Measurements from ENCODE around the gene FCRL2.
"Not testable (repeated sequence)": the region's sequence is repeated elsewhere in the genome, so short reads cannot be mapped to it uniquely, and the experiment has no call there.

FCRL2 gene

GRCh38 chr1:157758018-157758417, 18.9 kb downstream of the FCRL2 start:
- FAIRE-seq (no peak), DNase-seq (ENCODE audit: extremely low spot score, insufficient read length, low read depth) (no peak)

- DNase-seq (ENCODE audit: extremely low spot score, insufficient read length, low read depth) (no peak), FAIRE-seq (no peak)
Measured at GRCh38 chr1:157753611-157754010, 23.3 kb downstream of the FCRL2 start.

GRCh38 chr1:157751283-157751682, 25.6 kb downstream of the FCRL2 start:
- FAIRE-seq (no peak), DNase-seq (ENCODE audit: extremely low spot score, insufficient read length, low read depth) (no peak)

GRCh38 chr1:157748262-157748817, 28.6 kb downstream of the FCRL2 start:
- FAIRE-seq (no peak), DNase-seq (ENCODE audit: extremely low spot score, insufficient read length, low read depth) (no peak)

GRCh38 chr1:157739229-157739901, 37.6 kb downstream of the FCRL2 start:
- DNase-seq (ENCODE audit: extremely low spot score, insufficient read length, low read depth) = no peak
- FAIRE-seq = no peak

- peak; percentile 38 for FAIRE-seq
- not testable (repeated sequence) for DNase-seq (ENCODE audit: extremely low spot score, insufficient read length, low read depth)
Measured at GRCh38 chr1:157735991-157736390, 40.9 kb downstream of the FCRL2 start.

GRCh38 chr1:157734321-157734720, 42.6 kb downstream of the FCRL2 start:
- no peak for DNase-seq (ENCODE audit: extremely low spot score, insufficient read length, low read depth)
- FAIRE-seq = peak; percentile 62

GRCh38 chr1:157732755-157733154, 44.2 kb downstream of the FCRL2 start:
- no peak for FAIRE-seq

GRCh38 chr1:157725221-157725577, 51.7 kb downstream of the FCRL2 start:
- DNase-seq (ENCODE audit: extremely low spot score, insufficient read length, low read depth) (no peak), FAIRE-seq (peak; percentile 18)

More at GRCh38 chr1:157732755-157733154, 44.2 kb downstream of the FCRL2 start:
- DNase-seq (ENCODE audit: extremely low spot score, insufficient read length, low read depth) = no peak

- DNase-seq (ENCODE audit: extremely low spot score, insufficient read length, low read depth) = no peak
- peak; percentile 5 for FAIRE-seq
Measured at GRCh38 chr1:157724537-157725220, 52.3 kb downstream of the FCRL2 start.

- no peak for DNase-seq (ENCODE audit: extremely low spot score, insufficient read length, low read depth)
- FAIRE-seq = no peak
Measured at GRCh38 chr1:157723157-157723556, 53.8 kb downstream of the FCRL2 start.

- FAIRE-seq (no peak), DNase-seq (ENCODE audit: extremely low spot score, insufficient read length, low read depth) (no peak)
Measured at GRCh38 chr1:157721985-157722384, 54.9 kb downstream of the FCRL2 start.

GRCh38 chr1:157715736-157716135, 61.2 kb downstream of the FCRL2 start:
- FAIRE-seq (no peak), DNase-seq (ENCODE audit: extremely low spot score, insufficient read length, low read depth) (no peak)

GRCh38 chr1:157711802-157712201, 65.1 kb downstream of the FCRL2 start:
- FAIRE-seq (no peak), DNase-seq (ENCODE audit: extremely low spot score, insufficient read length, low read depth) (no peak)

- FAIRE-seq (peak; percentile 75), DNase-seq (ENCODE audit: extremely low spot score, insufficient read length, low read depth) (no peak)
Measured at GRCh38 chr1:157704878-157705277, 72.1 kb downstream of the FCRL2 start.

- FAIRE-seq = no peak
- no peak for DNase-seq (ENCODE audit: extremely low spot score, insufficient read length, low read depth)
Measured at GRCh38 chr1:157703981-157704380, 73.0 kb downstream of the FCRL2 start.

GRCh38 chr1:157702308-157702825, 74.6 kb downstream of the FCRL2 start:
- DNase-seq (ENCODE audit: extremely low spot score, insufficient read length, low read depth) = no peak

GRCh38 chr1:157700732-157701131, 76.2 kb downstream of the FCRL2 start, which contains the start of gene FCRL3:
TSS of gene FCRL3 (minus strand) at chr1:157700769. CDS start at chr1:157700489, 280 bp downstream.
- FAIRE-seq = peak; percentile 65
- DNase-seq (ENCODE audit: extremely low spot score, insufficient read length, low read depth) = no peak

More at GRCh38 chr1:157702308-157702825, 74.6 kb downstream of the FCRL2 start:
- no peak for FAIRE-seq

- no peak for FAIRE-seq
Measured at GRCh38 chr1:157700305-157700704, 76.6 kb downstream of the FCRL2 start.

GRCh38 chr1:157697781-157698569, 79.0 kb downstream of the FCRL2 start:
- DNase-seq (ENCODE audit: extremely low spot score, insufficient read length, low read depth) (no peak), FAIRE-seq (peak; percentile 72)

More at GRCh38 chr1:157700305-157700704, 76.6 kb downstream of the FCRL2 start:
- no peak for DNase-seq (ENCODE audit: extremely low spot score, insufficient read length, low read depth)

All from GM18507 (cell line).